AG09319 (cell line): ENCODE results near the gene ANKRD44.
"Not testable (repeated sequence)": the region's sequence is repeated elsewhere in the genome, so short reads cannot be mapped to it uniquely, and the experiment has no call there.

ENCODE experiments used
- DNase-seq: peaks from one replicate; pipeline ENCODE4 v3.0.0-alpha.2; 2010; ENCODE audit warnings: low read depth; ENCODE audit errors: extremely low read depth
- TF ChIP-seq, protein P1 (sequence below): IDR thresholded peaks from 2 replicates; pipeline ENCODE4 v1.5.1; 2011; ENCODE audit warnings: low read depth, mild to moderate bottlenecking, inconsistent platforms, low read length, moderate library complexity

Gene ANKRD44

DNA sequence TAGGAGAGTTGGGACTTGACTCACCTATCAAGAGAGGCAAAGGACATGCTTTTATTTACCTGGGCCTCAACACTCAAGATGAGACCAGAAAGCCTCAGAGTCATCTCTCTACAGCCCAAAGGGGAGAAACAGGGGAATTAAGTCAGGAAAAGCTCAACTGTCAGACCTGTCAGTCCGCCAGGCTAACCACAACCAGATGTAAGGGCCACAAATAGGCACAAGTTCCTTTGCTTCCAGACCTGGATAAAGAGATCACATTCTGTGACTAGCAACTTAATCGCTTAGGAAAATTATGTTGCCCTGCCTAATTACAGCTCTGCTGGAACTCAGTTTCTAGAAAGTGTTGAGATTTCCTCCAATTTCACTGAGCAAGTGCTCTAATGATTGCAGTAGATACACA lies 67.9 kb downstream of the ANKRD44 start:
- TF ChIP-seq, protein P1, sequence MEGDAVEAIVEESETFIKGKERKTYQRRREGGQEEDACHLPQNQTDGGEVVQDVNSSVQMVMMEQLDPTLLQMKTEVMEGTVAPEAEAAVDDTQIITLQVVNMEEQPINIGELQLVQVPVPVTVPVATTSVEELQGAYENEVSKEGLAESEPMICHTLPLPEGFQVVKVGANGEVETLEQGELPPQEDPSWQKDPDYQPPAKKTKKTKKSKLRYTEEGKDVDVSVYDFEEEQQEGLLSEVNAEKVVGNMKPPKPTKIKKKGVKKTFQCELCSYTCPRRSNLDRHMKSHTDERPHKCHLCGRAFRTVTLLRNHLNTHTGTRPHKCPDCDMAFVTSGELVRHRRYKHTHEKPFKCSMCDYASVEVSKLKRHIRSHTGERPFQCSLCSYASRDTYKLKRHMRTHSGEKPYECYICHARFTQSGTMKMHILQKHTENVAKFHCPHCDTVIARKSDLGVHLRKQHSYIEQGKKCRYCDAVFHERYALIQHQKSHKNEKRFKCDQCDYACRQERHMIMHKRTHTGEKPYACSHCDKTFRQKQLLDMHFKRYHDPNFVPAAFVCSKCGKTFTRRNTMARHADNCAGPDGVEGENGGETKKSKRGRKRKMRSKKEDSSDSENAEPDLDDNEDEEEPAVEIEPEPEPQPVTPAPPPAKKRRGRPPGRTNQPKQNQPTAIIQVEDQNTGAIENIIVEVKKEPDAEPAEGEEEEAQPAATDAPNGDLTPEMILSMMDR: no peak
- no peak for DNase-seq

DNA sequence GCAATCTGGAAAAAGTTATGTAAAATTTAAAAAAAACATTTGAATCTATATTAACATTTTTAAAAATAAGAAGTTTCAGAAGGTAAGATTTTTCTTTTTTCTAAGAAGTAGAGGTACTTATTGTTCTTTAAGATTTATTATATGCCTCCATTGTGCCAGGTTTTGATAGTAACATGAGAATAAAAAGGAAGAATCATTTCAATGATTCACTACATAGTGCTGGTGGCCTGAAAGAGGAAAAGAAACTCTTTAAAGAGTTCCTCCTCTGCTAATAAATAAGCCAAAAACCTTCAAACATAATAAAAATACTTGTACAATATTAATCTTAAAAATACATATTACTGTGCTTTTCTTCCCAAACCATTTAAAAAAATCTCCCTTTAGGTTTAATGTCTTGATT lies 69.0 kb downstream of the ANKRD44 start:
- TF ChIP-seq, protein P1: no peak
- DNase-seq: no peak

DNA sequence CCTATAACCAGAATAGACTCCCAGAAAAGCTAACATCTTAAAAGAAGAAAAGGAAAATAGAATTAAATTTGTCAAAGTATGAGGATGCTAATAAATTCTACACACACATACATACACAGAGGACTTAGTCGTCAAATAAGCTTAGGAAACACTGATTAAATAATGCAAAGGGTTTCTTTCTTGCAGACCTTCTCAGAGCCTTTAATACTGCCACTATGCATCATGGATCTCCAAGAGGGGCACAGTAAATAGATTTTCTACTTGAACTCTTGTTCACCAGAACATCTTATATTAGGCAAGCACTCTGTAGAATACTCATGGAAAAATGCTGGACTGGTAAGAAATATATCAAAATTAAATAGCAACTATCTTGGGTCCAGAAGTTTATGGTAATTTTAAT lies 69.4 kb downstream of the ANKRD44 start:
- DNase-seq: no peak
- TF ChIP-seq, protein P1: no peak

DNA sequence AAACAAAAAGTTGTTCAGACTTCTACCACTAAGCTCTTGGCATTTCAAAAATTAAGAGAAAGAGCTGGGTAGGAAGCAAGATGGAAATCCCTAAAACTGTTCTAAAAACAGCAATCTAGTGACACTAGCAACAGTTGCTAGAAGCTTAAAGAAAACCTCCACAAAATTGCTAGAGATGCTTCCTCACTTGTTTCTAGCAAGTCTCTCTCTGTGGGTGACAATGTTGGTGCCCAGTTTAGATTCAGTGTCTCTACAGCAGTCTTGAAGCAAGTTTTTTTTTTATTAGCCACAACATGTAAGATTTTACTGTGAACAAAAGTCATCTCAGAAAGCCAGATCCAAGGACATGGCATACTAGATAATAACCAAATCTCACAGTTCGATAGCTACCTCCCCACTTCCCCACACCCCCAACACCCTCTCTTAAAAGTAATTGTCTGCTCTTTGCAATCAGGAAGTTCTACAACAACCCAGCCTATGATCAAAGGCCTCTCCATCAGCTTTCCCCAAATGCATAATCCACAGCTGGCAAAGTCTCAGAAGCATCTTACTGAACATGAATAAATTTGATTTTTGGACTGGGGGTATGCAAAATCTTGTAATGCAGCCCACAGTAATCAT lies 70.0 kb downstream of the ANKRD44 start:
- no peak for DNase-seq
- TF ChIP-seq, protein P1: no peak

DNA sequence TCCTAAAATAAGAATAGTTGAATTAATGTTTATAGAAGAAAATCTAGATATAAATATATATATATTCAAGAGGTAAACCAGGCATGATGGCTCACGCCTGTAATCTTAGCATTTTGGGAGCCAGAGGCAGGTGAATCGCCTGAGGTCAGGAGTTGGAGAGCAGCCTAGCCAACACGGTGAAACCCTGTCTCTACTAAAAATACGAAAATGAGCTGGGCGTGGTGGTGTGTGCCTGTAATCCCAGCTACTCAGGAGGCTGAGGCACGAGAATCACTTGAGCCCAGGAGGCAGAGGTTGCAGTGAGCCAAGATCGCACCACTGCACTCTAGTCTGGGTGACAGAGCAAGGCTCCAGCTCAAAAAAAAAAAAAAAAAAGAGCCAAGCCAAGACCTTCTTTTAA lies 70.6 kb downstream of the ANKRD44 start:
- DNase-seq: not testable (repeated sequence)

DNA sequence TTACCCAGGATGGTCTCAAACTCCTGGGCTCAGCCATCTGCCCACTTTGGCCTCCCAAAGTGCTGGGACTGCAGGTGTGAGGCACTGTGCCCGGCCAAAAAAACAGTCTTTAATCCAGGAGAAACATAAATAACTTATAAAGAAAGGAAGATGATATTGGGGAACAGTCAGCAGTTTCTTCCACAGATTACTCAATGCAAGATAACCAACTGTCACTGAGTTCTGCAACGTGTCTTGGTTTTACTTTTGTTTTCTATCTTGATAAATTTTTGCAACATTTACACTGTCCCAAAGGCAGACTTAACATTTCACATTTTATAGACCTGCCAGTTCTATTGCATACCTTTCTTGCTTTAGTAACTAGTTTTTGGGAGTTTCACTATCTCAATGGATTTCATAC lies 71.1 kb downstream of the ANKRD44 start:
- TF ChIP-seq, protein P1: no peak
- DNase-seq: no peak

DNA sequence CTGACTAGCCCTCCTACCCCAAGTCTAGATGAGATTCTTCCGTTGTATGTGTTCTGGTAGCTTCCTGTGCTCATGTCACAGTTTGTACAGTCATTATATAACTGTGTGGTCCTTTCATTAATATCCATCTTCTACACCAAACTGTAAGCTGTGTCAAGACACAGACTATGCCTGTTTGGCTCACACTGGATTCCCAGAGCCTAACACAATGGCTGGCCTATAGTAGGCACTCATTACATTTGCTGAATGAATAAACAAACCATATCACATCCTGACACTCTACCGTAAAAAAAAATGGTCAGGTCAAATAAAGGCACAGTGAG lies 72.6 kb downstream of the ANKRD44 start:
- TF ChIP-seq, protein P1: no peak
- no peak for DNase-seq

DNA sequence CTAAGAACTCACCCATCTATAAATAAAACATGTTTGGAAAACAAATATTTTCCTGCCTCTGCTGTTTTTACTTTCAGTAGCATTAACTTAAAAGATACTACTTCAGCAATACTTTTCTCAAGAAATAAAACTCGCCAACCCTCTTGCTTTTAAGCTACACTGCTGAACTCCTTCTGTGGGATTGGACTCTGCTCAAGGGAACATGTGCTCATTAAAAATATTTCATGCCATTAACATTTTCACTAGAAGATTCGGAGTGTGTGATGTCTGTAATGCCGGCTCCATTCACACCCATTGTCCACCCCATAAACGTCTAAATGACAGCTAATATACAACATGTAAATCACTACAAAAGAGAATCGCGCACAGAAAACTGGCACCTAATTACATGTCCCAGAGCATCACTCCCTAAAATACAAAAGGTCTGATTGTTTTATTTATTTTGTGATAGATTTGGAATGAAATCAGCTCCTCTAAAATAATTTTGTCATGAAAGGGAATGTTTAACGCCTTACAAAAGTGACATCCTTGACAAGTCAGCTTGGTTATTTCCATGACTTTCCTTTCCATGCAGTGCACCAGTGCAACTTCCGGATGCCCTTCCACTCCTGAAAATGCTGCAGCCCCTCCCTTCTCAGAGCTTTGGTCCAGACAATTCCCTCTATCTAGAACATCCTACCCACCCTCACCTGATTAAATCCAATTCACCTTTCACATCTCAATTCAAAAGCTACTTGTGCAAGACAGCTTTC lies 73.1 kb downstream of the ANKRD44 start:
- no peak for DNase-seq
- TF ChIP-seq, protein P1: no peak
